Panc1 (cell line): ENCODE data around the gene GPS1.

Source experiments
- CTCF ChIP-seq: fragments of 450-650 bp; IDR thresholded peaks from 2 replicates; pipeline ENCODE4 v1.5.1; 2017; ENCODE audit warnings: mild to moderate bottlenecking
- POLR2AphosphoS5 ChIP-seq: IDR thresholded peaks from 2 replicates; pipeline ENCODE4 v1.6.1; 2012; ENCODE audit warnings: mild to moderate bottlenecking, low read depth, low read length, moderate library complexity
- REST ChIP-seq, 2 experiments: IDR thresholded peaks; 2 replicates each; pipeline ENCODE4 v1.6.1; 2011 to 2012; ENCODE audit warnings: low read depth in 2 of 2, control low read depth in 1 of 2, low read length in 1 of 2, mild to moderate bottlenecking in 1 of 2, moderate library complexity in 1 of 2; ENCODE audit not compliant: insufficient read depth in 1 of 2
- SIN3A ChIP-seq: IDR thresholded peaks from 2 replicates; pipeline ENCODE4 v1.6.1; 2012; ENCODE audit warnings: low read depth, mild to moderate bottlenecking, low read length, moderate library complexity, borderline replicate concordance; ENCODE audit not compliant: insufficient read depth
- TCF7L2 ChIP-seq: IDR thresholded peaks from 2 replicates; pipeline ENCODE4 v1.6.1; 2011; ENCODE audit warnings: mild to moderate bottlenecking, low read depth, low read length, inconsistent platforms

GRCh38 chr17:82012640-82013295 is 38.9 kb upstream of the GPS1 start:
- TF ChIP-seq CTCF, result no peak
- TF ChIP-seq TCF7L2, result no peak; the same call in 1 of the 2 replicates
- TF ChIP-seq POLR2AphosphoS5, result no peak
- TF ChIP-seq SIN3A, result no peak
- no peak for TF ChIP-seq REST (IDR thresholded peaks at IDR 0.05; ENCODE audit: insufficient read depth in 1 of 2, low read depth in 2 of 2, low read length in 1 of 2)
